Keratinocyte (primary cell): ENCODE results near the gene TMEM234. TPM values are rescaled to one million over a fixed set of nuclear protein-coding genes. Genes with fewer than 3 reads are reported as not detected.

Experiments used
- DNase-seq: peaks from one replicate; pipeline ENCODE4 v3.0.0-alpha.2; 2011; ENCODE audit warnings: low read depth, missing footprints, low spot score
- FAIRE-seq: peaks from 2 replicates; lab custom pipeline; 2011; peaks lifted over from hg19 to GRCh38; lab: Jason Lieb, UNC
- H2AFZ ChIP-seq: 2 replicates; pipeline ENCODE4 v1.6.0; 2012; ENCODE audit warnings: low read length, control low read depth, inconsistent platforms; ENCODE audit not compliant: control insufficient read depth
- H3K27ac ChIP-seq: 2 replicates; pipeline ENCODE4 v1.5.1; 2011; ENCODE audit warnings: low read length; ENCODE audit not compliant: control insufficient read depth, insufficient read depth
- H3K27me3 ChIP-seq: 3 replicates; pipeline ENCODE4 v1.6.0; 2011; ENCODE audit warnings: low read length; ENCODE audit not compliant: control insufficient read depth, insufficient read depth; ENCODE audit errors: extremely low read depth
- H3K36me3 ChIP-seq, 2 experiments: 2 replicates in 1 of 2; 3 replicates in 1 of 2; pipeline ENCODE4 v1.5.1; 2011; ENCODE audit warnings: low read length in 2 of 2, mild to moderate bottlenecking in 1 of 2; ENCODE audit not compliant: control insufficient read depth in 2 of 2, insufficient read depth in 2 of 2; ENCODE audit errors: extremely low read depth in 1 of 2
- H3K4me1 ChIP-seq: 3 replicates; pipeline ENCODE4 v1.5.1; 2011; ENCODE audit warnings: low read length; ENCODE audit not compliant: control insufficient read depth, insufficient read depth; ENCODE audit errors: extremely low read depth
- H3K4me2 ChIP-seq: 3 replicates; pipeline ENCODE4 v1.6.0; 2011; ENCODE audit warnings: low read depth, low read length; ENCODE audit not compliant: control insufficient read depth, insufficient read depth; ENCODE audit errors: extremely low read depth
- H3K4me3 ChIP-seq, 3 experiments: fragments of 200-600 bp in 1 of 3; sonication (generic) in 1 of 3; 2 replicates in 2 of 3; 3 replicates in 1 of 3; pipeline ENCODE4 v1.5.1; 2011 to 2016; ENCODE audit warnings: low read length in 3 of 3, mild to moderate bottlenecking in 3 of 3, control low read depth in 2 of 3, inconsistent platforms in 1 of 3, low read depth in 1 of 3, mixed read lengths in 1 of 3, mixed run types in 1 of 3, moderate library complexity in 1 of 3; ENCODE audit not compliant: control insufficient read depth in 2 of 3, insufficient read depth in 2 of 3; ENCODE audit errors: extremely low read depth in 1 of 3
- H3K79me2 ChIP-seq: 2 replicates; pipeline ENCODE4 v1.6.0; 2012; ENCODE audit warnings: low read length; ENCODE audit not compliant: control insufficient read depth, insufficient read depth
- H3K9ac ChIP-seq: 3 replicates; pipeline ENCODE4 v1.6.0; 2011; ENCODE audit warnings: low read length; ENCODE audit not compliant: control insufficient read depth, insufficient read depth; ENCODE audit errors: extremely low read depth
- H3K9me1 ChIP-seq: 3 replicates; pipeline ENCODE4 v1.6.0; 2011; ENCODE audit warnings: low read length; ENCODE audit not compliant: control insufficient read depth, insufficient read depth; ENCODE audit errors: extremely low read depth
- H3K9me3 ChIP-seq: 2 replicates; pipeline ENCODE4 v1.5.1; 2012; ENCODE audit warnings: low read depth, low read length; ENCODE audit not compliant: control insufficient read depth
- H4K20me1 ChIP-seq: 3 replicates; pipeline ENCODE4 v1.6.0; 2011; ENCODE audit warnings: low read length; ENCODE audit not compliant: control insufficient read depth, insufficient read depth; ENCODE audit errors: extremely low read depth
- CTCF ChIP-seq, 3 experiments: IDR thresholded peaks in 1 of 3; conservative IDR thresholded peaks in 1 of 3; optimal IDR thresholded peaks in 1 of 3; 2 replicates in 2 of 3; 3 replicates in 1 of 3; pipeline versions ENCODE3 to v1.5.1; 2011; ENCODE audit warnings: low read length in 3 of 3, mild to moderate bottlenecking in 3 of 3, moderate library complexity in 2 of 3, control low read depth in 1 of 3, inconsistent platforms in 1 of 3; ENCODE audit not compliant: insufficient read depth in 2 of 3; ENCODE audit errors: extremely low read depth in 1 of 3
- EZH2 ChIP-seq: IDR thresholded peaks from one replicate; pipeline ENCODE4 v1.6.1; 2012; ENCODE audit warnings: inconsistent platforms, mild to moderate bottlenecking, low read length, moderate library complexity
- dilution Hi-C: fragments of 300-500 bp; cut with MboI; formaldehyde crosslinking; loops from one replicate; pipeline ENCODE4 v1.7.0; 2020; ENCODE audit warnings: low sequenced_read_pairs; ENCODE audit not compliant: extremely low pct_ligation_motif_present
- polyA plus RNA-seq, 5 experiments: library from polyadenylated mRNA; depleted of rRNA in 3 of 5; stranded (reverse) in 3 of 5; stranded (forward) in 1 of 5; unstranded in 1 of 5; fragments of >200 nt; gene quantifications; 1 replicate in 1 of 5; 2 replicates in 3 of 5; 3 replicates in 1 of 5; pipeline versions ENCODE4 v1.2.1 to v1.2.3, GENCODE V29; 2011 to 2012; ENCODE audit warnings: missing spikeins in 2 of 5, low read depth in 1 of 5, low replicate concordance in 1 of 5

Gene TMEM234
- polyA plus RNA-seq, 1 donor (not counting 4 experiments of a cell fraction or from before 2014, with no cell fraction given), result 14.4 TPM

GRCh38 chr1:32221581-32221979 lies 573 bp downstream of the TMEM234 start:
- Histone ChIP-seq H3K4me2 (peak overlapping the region; percentile 80), H3K4me3 (peak overlapping the region; percentile 82 to 96 (median 89)), H3K36me3 (peaks cover 13 to 23% of the 10 kb centered on the region in 2 experiments), H3K9me1 (no peaks in the 10 kb centered on the region), H2AFZ (no peak overlapping the region), H3K9ac (peak overlapping the region; percentile 100), H3K9me3 (no peaks in the 10 kb centered on the region), H3K79me2 (peaks cover 37% of the 10 kb centered on the region), H3K27ac (peak overlapping the region; percentile 98), H4K20me1 (no peaks in the 10 kb centered on the region), H3K27me3 (no peaks in the 10 kb centered on the region), H3K4me1 (peaks cover 27% of the 10 kb centered on the region)
- DNase-seq (no peak), FAIRE-seq (no peak)
- TF ChIP-seq EZH2, result no peak
- no peak for TF ChIP-seq CTCF (optimal IDR thresholded peaks at IDR 0.05 in 1 of 3, IDR thresholded peaks at IDR 0.05 in 1 of 3, conservative IDR thresholded peaks at IDR 0.05 in 1 of 3; ENCODE audit: extremely low read depth in 1 of 3, insufficient read depth in 2 of 3, low read length in 3 of 3)
- dilution Hi-C loops, result no loop called here

GRCh38 chr1:32220746-32221580 lies 1.2 kb downstream of the TMEM234 start:
- H3K9ac ChIP-seq, result peak overlapping the region; percentile 100
- no peak overlapping the region for H2AFZ ChIP-seq
- H3K79me2 ChIP-seq, result peaks cover 33% of the 10 kb centered on the region

More at GRCh38 chr1:32220746-32221580, 1.2 kb downstream of the TMEM234 start:
- Histone ChIP-seq H3K36me3 (peaks cover 10 to 27% of the 10 kb centered on the region in 2 experiments), H3K4me1 (peaks cover 33% of the 10 kb centered on the region), H3K27me3 (no peaks in the 10 kb centered on the region), H3K9me1 (no peaks in the 10 kb centered on the region), H4K20me1 (no peaks in the 10 kb centered on the region), H3K4me3 (peak overlapping the region; percentile 82 to 96 (median 89)), H3K27ac (peak overlapping the region; percentile 98), H3K9me3 (no peaks in the 10 kb centered on the region), H3K4me2 (peak overlapping the region; percentile 80)
- TF ChIP-seq EZH2 (no peak), CTCF (optimal IDR thresholded peaks at IDR 0.05 in 1 of 3, IDR thresholded peaks at IDR 0.05 in 1 of 3, conservative IDR thresholded peaks at IDR 0.05 in 1 of 3; ENCODE audit: extremely low read depth in 1 of 3, insufficient read depth in 2 of 3, low read length in 3 of 3) (no peak)
- DNase-seq (no peak), FAIRE-seq (no peak)
- dilution Hi-C loops, result no loop called here
